GM19468 (cell line): ENCODE results near the gene POU3F1.
"Not testable (repeated sequence)": the region's sequence is repeated elsewhere in the genome, so short reads cannot be mapped to it uniquely, and the experiment has no call there.

Source experiments
- ATAC-seq: cut with Tn5 transposase; IDR thresholded peaks from one replicate; pipeline ENCODE4 v1.9.1; 2021; ENCODE audit warnings: mild to moderate bottlenecking, moderate library complexity, moderate number of reproducible peaks; ENCODE audit not compliant: unreplicated experiment; ENCODE audit errors: extremely low read depth

The POU3F1 gene

DNA sequence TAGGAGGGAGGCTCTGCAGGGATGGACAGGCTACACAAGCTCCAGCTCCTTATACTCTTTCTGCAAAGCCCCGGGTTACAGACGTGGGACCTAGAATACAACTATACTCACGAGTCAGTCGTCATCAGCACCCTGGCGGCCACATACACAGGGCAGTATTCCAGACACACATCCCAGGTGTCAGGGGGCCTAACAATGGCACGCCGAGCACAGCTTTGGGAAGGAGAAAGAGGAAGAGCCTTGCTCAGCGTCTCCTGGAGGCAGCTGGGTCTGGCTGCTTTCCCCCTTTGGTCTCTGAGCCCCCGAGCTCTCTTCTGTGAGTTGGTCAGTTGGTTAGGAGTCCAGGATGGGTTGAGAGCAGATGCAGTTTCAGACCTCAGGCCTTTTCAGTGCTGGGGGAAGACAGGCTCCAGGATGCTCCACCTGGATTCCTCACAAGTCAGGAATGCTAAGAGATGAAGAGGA, 4.5 kb upstream of the POU3F1 start:
- ATAC-seq = no peak

- no peak for ATAC-seq
Measured at GRCh38 chr1:38050397-38051078, 3.9 kb upstream of the POU3F1 start.

DNA sequence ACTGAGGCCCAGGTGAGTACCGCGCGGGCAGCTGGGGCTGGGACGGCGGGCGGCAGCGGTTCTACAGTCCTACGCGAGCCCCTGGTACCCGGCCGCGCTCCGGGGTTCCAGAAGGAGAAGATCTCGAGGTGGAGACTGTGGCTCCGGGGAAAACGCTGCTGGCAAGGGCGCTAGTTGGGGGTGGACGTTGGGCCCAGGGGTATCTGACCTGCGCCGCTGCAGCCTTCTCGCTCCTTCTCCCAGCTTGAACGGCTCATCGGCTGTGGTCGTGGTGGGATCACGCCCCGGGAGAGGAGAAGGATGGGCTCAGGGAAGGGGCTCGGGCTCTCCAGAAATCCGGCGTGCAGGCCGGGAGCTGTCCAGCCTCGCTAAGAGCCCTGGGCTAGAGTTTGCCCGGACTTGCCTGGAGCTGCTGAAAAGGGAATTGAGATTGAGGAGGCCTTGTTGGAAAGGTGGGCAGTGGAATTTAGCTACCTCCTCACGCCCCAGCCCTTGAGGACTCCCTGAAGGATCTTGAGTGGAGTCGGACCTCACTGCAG, 1.1 kb upstream of the POU3F1 start:
- no peak for ATAC-seq

- ATAC-seq = peak; percentile 13
Measured at GRCh38 chr1:38046884-38047602, 450 bp upstream of the POU3F1 start.

DNA sequence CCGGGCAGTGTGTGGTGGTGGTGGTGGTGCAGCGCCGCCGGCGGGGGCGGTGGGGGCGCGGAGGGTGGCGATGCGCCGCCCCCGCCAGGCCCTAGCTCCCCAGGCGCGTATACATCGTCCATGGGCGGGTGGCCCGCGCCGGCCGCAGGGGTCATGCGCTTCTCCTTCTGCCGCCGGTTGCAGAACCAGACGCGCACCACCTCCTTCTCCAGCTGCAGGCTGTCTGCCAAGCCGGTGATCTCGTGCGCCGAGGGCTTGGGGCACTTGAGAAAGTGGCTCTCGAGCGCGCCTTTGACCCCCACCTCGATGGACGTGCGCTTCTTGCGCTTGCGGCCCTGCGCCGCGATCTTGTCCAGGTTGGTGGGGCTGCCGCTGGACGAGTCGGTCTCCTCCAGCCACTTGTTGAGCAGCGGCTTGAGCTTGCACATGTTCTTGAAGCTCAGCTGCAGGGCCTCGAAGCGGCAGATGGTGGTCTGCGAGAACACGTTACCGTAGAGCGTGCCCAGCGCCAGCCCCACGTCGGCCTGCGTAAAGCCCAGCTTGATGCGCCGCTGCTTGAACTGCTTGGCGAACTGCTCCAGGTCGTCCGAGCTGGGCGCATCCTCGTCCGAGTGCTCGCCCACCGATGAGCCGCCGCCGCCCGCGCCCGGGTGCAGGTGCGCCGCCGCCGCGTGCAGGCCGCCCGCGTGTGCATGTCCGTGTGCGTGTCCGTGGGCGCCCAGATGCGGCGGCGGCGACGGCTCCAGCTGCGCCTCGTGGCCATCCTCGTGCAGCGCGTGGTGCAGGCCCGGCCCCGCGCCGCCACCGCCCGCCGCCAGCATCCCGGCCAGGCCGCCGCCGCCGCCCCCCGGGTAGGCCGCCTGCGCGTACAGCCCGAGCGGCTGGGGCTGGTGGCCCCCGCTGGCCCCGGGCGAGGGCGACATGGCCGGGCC, 926 bp downstream of the POU3F1 start:
- ATAC-seq = no peak

- ATAC-seq = no peak
Measured at GRCh38 chr1:38044221-38045215, 2.1 kb downstream of the POU3F1 start.

- no peak for ATAC-seq
Measured at GRCh38 chr1:38043036-38043747, 3.4 kb downstream of the POU3F1 start.

GRCh38 chr1:38041936-38042834, 4.4 kb downstream of the POU3F1 start:
- ATAC-seq = no peak

DNA sequence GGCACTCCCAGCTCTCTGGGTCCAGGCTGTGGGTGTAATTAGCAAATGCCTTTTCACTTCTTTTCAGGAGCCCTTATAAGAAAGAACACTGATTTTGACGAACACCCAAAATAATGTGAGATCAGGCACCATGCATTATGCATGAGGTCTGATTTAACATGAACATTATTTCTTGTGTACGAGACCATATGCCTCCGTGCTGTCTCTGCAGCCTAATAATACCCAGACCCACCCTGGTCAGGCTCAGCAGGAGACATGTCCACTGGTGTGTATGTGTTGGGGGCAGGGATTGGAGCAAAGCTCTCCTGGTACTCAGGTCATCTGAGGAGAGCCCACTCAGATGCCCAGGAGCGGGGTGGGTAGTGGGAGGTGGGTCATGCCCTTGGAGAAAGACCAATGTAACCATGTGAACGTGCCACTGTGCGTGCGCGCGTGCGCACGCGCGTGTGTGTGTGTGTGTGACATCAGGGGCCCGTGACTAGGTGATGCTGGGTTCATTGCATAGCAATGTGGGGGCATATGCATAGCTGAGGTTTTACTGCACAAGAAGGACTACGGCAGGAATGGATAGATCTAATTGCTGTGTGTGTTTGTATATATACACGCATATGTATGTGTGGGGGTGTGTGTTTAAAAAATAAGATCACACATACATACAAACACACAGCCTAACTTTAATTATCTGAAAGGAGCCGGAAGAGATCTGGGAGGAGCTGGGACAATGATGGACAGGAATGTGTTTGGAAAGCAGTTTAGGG, 7.1 kb downstream of the POU3F1 start:
- ATAC-seq = no peak

DNA sequence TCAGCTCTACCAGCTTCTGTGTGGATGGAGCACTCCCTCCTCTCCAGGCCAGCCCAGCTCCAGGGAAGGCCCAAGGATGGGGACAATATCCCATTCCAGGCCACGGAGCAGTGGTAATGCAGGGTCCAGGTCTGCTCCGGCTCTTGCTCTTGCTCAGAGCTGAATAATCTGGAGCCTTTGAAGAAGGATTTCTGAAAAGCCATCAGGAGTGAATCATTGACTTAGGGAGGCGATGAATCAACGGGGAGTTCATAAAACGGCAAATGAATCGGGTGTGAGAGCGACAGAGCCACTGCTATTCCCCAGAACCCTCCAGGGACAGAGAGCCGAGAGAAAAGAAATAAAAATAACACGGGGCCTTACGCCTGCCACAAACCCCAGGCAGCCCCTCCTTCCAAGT, 7.7 kb downstream of the POU3F1 start:
- no peak for ATAC-seq

- no peak for ATAC-seq
Measured at GRCh38 chr1:38037221-38037939, 9.2 kb downstream of the POU3F1 start.

- ATAC-seq = no peak
Measured at GRCh38 chr1:38034871-38035270, 11.7 kb downstream of the POU3F1 start.

- not testable (repeated sequence) for ATAC-seq
Measured at GRCh38 chr1:38032992-38033391, 13.6 kb downstream of the POU3F1 start.

DNA sequence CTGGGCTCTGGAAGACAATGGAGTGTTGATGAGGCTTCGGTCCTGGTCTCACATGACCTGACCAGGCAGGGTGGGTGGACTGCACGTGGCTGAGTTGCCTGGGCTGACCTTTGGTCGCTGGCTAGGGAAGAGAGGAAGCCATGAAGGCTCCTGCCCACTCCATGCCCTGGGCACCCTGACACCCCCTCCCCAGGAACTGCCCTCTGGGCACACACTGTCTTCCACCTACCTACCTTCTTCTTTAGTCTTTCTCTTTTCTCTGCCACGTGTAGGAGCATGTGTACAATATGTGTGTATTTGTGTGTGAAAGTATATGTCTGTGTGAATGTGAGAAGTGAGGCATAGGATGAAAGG, 15.1 kb downstream of the POU3F1 start:
- ATAC-seq = no peak

DNA sequence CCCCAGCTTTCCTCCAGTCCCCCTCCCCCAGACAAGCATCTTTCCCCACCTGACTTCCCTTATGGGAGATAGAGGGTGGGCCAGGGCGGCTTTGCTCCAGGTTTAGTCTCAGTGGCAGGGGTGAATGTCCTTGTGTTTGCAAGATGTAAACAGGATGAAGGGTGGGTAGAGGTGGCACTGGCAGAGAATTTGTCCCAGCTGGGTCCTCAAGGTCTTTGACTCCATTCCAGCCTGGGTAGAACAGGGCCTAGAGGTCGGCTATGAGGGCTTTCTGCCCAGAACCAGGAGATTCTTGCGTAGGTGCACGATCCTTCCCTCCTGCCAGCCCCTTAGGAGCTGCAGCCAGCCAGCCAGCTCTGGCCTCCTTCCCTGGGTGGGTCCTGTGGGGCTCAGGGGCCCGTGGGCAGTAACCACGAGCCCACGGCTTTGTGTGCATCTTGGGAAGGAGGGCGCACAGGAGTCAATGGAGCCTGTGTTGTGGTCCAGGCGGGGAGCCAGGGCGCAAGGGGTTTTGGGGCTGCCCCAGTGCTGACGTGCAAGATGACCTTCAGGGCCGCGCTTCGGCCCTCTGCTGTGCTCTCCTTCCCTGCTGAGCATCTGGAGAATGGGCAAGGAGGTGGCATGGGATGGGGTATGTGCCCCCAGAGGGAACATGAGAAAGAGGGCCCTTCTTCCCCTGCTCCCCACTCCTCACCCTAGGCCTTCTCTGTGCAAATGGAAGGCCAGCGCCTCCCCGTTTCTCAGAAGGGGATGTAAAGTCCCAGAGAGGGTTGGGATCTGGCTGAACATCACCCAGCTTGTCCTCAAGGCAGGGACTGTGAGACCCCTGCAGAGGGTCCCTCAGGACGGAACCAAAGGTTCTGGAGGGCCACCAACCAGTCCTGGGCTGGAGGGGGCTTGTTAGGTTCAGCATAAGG, 15.7 kb downstream of the POU3F1 start:
- no peak for ATAC-seq
